ENCODE results near the gene ULBP3.

The ULBP3 gene

GRCh38 chr6:150057501-150057951, 11.4 kb downstream of the ULBP3 start:
- H3K4me3 ChIP-seq (replicated peaks; ENCODE audit: low read depth, low read length): no peak overlapping the region
- DNase-seq (ENCODE audit: extremely low read depth, insufficient read length): no peak
- H3K27me3 ChIP-seq (replicated peaks; ENCODE audit: control insufficient read depth, insufficient read depth, low read length): peaks cover 6% of the 10 kb centered on the region
- no peaks in the 10 kb centered on the region for H3K36me3 ChIP-seq (ENCODE audit: control insufficient read depth, insufficient read depth, low read length)
- no peak for TF ChIP-seq CTCF (IDR thresholded peaks at IDR 0.05; ENCODE audit: insufficient read depth, low read length, poor library complexity, severe bottlenecking)

- DNase-seq (ENCODE audit: extremely low read depth, insufficient read length): no peak
- TF ChIP-seq CTCF (IDR thresholded peaks at IDR 0.05; ENCODE audit: insufficient read depth, low read length, poor library complexity, severe bottlenecking): no peak
- no peaks in the 10 kb centered on the region for H3K36me3 ChIP-seq (ENCODE audit: control insufficient read depth, insufficient read depth, low read length)
- no peak overlapping the region for H3K4me3 ChIP-seq (replicated peaks; ENCODE audit: low read depth, low read length)
- peaks cover 6% of the 10 kb centered on the region for H3K27me3 ChIP-seq (replicated peaks; ENCODE audit: control insufficient read depth, insufficient read depth, low read length)
Observed at GRCh38 chr6:150056916-150057315, 12.0 kb downstream of the ULBP3 start.

- H3K27me3 ChIP-seq (replicated peaks; ENCODE audit: control insufficient read depth, insufficient read depth, low read length): peaks cover 6% of the 10 kb centered on the region
- H3K4me3 ChIP-seq (replicated peaks; ENCODE audit: low read depth, low read length): no peak overlapping the region
- no peak for TF ChIP-seq CTCF (IDR thresholded peaks at IDR 0.05; ENCODE audit: insufficient read depth, low read length, poor library complexity, severe bottlenecking)
- H3K36me3 ChIP-seq (ENCODE audit: control insufficient read depth, insufficient read depth, low read length): no peaks in the 10 kb centered on the region
- no peak for DNase-seq (ENCODE audit: extremely low read depth, insufficient read length)
Observed at GRCh38 chr6:150056156-150056555, 12.8 kb downstream of the ULBP3 start.

GRCh38 chr6:150055131-150055530, 13.8 kb downstream of the ULBP3 start:
- no peak for TF ChIP-seq CTCF (IDR thresholded peaks at IDR 0.05; ENCODE audit: insufficient read depth, low read length, poor library complexity, severe bottlenecking)
- peaks cover 6% of the 10 kb centered on the region for H3K27me3 ChIP-seq (replicated peaks; ENCODE audit: control insufficient read depth, insufficient read depth, low read length)
- H3K4me3 ChIP-seq (replicated peaks; ENCODE audit: low read depth, low read length): no peak overlapping the region
- H3K36me3 ChIP-seq (ENCODE audit: control insufficient read depth, insufficient read depth, low read length): no peaks in the 10 kb centered on the region
- DNase-seq (ENCODE audit: extremely low read depth, insufficient read length): no peak

GRCh38 chr6:150053450-150053849, 15.5 kb downstream of the ULBP3 start:
- Histone ChIP-seq H3K36me3 (ENCODE audit: control insufficient read depth, insufficient read depth, low read length) (no peaks in the 10 kb centered on the region), H3K4me3 (replicated peaks; ENCODE audit: low read depth, low read length) (no peak overlapping the region), H3K27me3 (replicated peaks; ENCODE audit: control insufficient read depth, insufficient read depth, low read length) (peaks cover 6% of the 10 kb centered on the region)
- DNase-seq (ENCODE audit: extremely low read depth, insufficient read length): no peak
- no peak for TF ChIP-seq CTCF (IDR thresholded peaks at IDR 0.05; ENCODE audit: insufficient read depth, low read length, poor library complexity, severe bottlenecking)

GRCh38 chr6:150050846-150051245, 18.1 kb downstream of the ULBP3 start:
- no peak for TF ChIP-seq CTCF (IDR thresholded peaks at IDR 0.05; ENCODE audit: insufficient read depth, low read length, poor library complexity, severe bottlenecking)
- no peak for DNase-seq (ENCODE audit: extremely low read depth, insufficient read length)
- peaks cover 3% of the 10 kb centered on the region for H3K27me3 ChIP-seq (replicated peaks; ENCODE audit: control insufficient read depth, insufficient read depth, low read length)

More at GRCh38 chr6:150050846-150051245, 18.1 kb downstream of the ULBP3 start:
- H3K4me3 ChIP-seq (replicated peaks; ENCODE audit: low read depth, low read length): no peak overlapping the region
- no peaks in the 10 kb centered on the region for H3K36me3 ChIP-seq (ENCODE audit: control insufficient read depth, insufficient read depth, low read length)
